GM18873 (cell line): ENCODE measurements around the gene SAMHD1.
A peak's percentile ranks its signal among the peaks of the same experiment; 100 is the strongest.
"Not testable (repeated sequence)": the region's sequence is repeated elsewhere in the genome, so short reads cannot be mapped to it uniquely, and the experiment has no call there.

Experiments
- ATAC-seq: cut with Tn5 transposase; IDR thresholded peaks from one replicate; pipeline ENCODE4 v1.9.1; 2021; ENCODE audit warnings: mild to moderate bottlenecking, moderate library complexity, moderate number of reproducible peaks; ENCODE audit not compliant: unreplicated experiment, low FRiP score

Gene SAMHD1

GRCh38 chr20:36951198-36951978 lies at the start of gene SAMHD1:
Gene SAMHD1, minus strand, starts transcription at chr20:36951708. Its CDS starts 65 bp downstream, at chr20:36951643.
- peak; percentile 89 for ATAC-seq

- not testable (repeated sequence) for ATAC-seq
Measured at GRCh38 chr20:37000171-37000570, 48.7 kb upstream of the SAMHD1 start.

GRCh38 chr20:36998652-36999051 lies 47.1 kb upstream of the SAMHD1 start:
- no peak for ATAC-seq

- ATAC-seq, result no peak
Measured at GRCh38 chr20:36997121-36997520, 45.6 kb upstream of the SAMHD1 start.

GRCh38 chr20:36994221-36994620 lies 42.7 kb upstream of the SAMHD1 start:
- not testable (repeated sequence) for ATAC-seq

- no peak for ATAC-seq
Measured at GRCh38 chr20:36992802-36993334, 41.4 kb upstream of the SAMHD1 start.

GRCh38 chr20:36991703-36992102 lies 40.2 kb upstream of the SAMHD1 start:
- ATAC-seq, result no peak

GRCh38 chr20:36989797-36990196 lies 38.3 kb upstream of the SAMHD1 start:
- no peak for ATAC-seq

- ATAC-seq, result no peak
Measured at GRCh38 chr20:36988494-36988966, 37.0 kb upstream of the SAMHD1 start.

GRCh38 chr20:36984257-36984638 lies 32.7 kb upstream of the SAMHD1 start:
- no peak for ATAC-seq

- ATAC-seq, result no peak
Measured at GRCh38 chr20:36975099-36975818, 23.8 kb upstream of the SAMHD1 start.

GRCh38 chr20:36974660-36975059 lies 23.2 kb upstream of the SAMHD1 start:
- no peak for ATAC-seq

GRCh38 chr20:36971103-36971502 lies 19.6 kb upstream of the SAMHD1 start:
- no peak for ATAC-seq

- no peak for ATAC-seq
Measured at GRCh38 chr20:36969478-36970186, 18.1 kb upstream of the SAMHD1 start.

GRCh38 chr20:36969051-36969450 lies 17.5 kb upstream of the SAMHD1 start:
- ATAC-seq, result no peak

- no peak for ATAC-seq
Measured at GRCh38 chr20:36967636-36968035, 16.1 kb upstream of the SAMHD1 start.

GRCh38 chr20:36966965-36967364 lies 15.5 kb upstream of the SAMHD1 start:
- not testable (repeated sequence) for ATAC-seq

- not testable (repeated sequence) for ATAC-seq
Measured at GRCh38 chr20:36962354-36962941, 10.9 kb upstream of the SAMHD1 start.

GRCh38 chr20:36959242-36959641 lies 7.7 kb upstream of the SAMHD1 start:
- no peak for ATAC-seq

GRCh38 chr20:36957875-36958667 lies 6.6 kb upstream of the SAMHD1 start:
- ATAC-seq, result no peak
